Measurements from ENCODE around the gene JTB.

Gene JTB

GRCh38 chr1:153978274-153978909, 918 bp upstream of the JTB start:
- DNase-seq, result peak; percentile 35

DNA sequence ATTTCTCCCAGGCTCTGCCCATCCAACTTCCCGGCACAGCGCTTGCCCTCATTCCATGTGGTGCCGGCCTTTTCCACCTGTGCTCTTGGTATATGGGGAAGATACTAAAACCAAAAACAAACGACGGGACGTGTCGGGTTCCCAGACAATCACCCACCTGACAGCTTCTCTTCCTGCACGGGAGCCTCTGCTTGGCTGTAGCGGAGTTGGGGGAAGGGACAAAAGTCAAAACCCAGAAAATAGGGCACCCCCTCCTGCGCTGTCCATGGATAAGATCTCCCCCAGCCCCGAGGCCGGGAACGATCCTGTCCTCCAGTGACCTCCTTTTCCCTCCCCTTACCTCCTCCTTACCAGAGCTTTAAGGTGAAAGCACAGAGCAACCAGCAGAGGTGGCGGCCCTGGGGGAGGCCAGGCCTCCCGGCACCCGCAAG, 640 bp downstream of the JTB start:
- peak; percentile 49 for DNase-seq

GRCh38 chr1:153973525-153973924, 3.9 kb downstream of the JTB start:
- no peak for DNase-seq

- DNase-seq, result no peak
These were observed 4.4 kb downstream of the JTB start for GRCh38 chr1:153973071-153973470.

GRCh38 chr1:153970346-153970745, 7.1 kb downstream of the JTB start:
- no peak for DNase-seq

DNA sequence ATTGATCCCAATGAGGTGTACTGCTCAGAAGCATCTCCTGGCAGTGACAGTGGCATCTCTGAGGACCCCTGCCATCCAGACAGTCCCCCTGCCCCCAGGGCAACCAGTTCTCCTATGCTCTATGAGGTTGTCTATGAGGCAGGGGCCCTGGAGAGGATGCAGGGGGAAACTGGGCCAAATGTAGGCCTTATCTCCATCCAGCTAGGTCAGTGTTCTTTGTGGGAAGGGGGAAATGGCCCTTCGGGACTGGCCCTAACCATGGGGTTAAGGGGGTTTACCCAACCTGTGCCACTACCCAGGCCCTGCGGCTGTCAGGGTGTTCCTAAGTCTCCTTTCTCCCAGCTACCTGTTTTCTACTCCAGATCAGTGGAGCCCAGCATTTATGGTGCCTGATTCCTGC, 8.5 kb downstream of the JTB start:
- no peak for DNase-seq

DNA sequence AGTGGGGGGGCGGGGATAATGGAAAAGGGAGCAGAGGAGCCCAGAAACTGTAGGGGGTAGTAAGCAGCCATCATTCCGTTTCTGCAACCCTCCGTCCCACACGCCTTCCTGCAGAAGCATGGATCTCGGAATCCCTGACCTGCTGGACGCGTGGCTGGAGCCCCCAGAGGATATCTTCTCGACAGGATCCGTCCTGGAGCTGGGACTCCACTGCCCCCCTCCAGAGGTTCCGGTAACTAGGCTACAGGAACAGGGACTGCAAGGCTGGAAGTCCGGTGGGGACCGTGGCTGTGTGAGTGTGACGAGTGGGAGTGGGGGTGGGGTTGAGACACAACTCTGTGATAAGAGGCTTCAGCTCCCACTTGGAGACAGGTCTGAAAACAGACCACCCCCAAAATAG, 9.1 kb downstream of the JTB start:
- peak; percentile 19 for DNase-seq

DNA sequence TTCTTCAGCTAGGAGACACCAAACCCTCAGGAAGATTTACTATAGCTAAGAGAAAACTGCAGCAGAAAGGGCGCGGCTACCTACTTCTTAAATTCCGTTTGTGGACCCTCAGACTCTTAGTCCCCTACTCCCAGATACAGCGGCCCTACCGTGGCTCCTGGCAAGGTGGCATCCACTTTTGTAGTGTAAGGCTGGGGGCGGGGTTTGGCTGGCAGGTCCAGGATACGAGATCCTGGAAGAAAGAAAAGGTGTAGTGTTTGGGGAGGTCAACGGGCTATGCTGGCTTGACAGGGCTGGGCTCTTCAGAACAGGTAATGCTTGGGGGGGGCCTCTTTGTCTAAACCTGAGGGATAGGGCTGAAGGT, 9.5 kb downstream of the JTB start:
- no peak for DNase-seq

DNA sequence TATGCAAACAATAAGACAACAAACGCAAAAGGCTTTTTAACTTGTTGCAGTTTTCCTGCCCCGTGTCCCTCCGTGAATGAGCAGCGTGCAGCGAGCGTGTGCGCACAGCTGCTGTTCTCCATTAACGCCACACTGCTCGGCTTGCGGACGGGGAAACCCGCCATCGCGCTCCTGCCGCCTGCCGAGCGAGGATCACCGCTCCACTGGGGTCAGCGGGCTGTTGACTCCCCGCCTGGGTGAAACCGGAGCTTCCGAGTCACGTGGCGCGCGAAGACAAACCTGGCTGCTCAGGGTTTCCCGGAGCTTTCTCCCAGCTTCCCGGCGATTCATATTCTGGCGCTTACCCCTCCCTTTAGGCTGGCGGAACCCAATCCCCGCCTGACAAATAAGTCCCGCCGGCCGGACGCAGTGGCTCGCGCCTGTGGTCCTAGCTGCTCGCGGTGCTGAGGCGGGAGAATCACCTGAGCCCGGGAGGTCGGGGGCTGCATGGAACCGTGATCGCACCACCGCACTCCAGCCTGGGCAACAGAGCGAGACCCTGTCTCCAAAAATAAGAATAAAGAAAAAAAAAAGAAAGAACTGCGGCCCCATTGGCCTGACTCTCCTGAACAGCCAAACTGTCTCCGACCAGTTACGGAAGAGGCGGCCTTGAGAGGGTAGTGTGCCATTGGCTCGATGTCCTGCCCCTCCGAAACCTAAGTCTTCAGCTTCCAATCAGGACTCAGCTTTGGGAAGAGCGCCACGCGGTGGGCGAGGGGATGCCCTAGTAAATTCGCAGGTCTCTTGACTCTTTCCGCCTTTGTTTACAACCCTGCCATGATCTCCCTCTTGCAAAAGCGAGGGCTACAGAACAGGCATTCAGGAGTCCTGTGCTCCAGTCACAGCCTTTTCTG, 10.1 kb downstream of the JTB start, which contains the start of gene CREB3L4:
Gene CREB3L4, plus strand, starts transcription at position 796 of the 893 bp plus-strand sequence. CDS start 624 bp downstream, outside the sequence.
- DNase-seq, result peak; percentile 99

DNA sequence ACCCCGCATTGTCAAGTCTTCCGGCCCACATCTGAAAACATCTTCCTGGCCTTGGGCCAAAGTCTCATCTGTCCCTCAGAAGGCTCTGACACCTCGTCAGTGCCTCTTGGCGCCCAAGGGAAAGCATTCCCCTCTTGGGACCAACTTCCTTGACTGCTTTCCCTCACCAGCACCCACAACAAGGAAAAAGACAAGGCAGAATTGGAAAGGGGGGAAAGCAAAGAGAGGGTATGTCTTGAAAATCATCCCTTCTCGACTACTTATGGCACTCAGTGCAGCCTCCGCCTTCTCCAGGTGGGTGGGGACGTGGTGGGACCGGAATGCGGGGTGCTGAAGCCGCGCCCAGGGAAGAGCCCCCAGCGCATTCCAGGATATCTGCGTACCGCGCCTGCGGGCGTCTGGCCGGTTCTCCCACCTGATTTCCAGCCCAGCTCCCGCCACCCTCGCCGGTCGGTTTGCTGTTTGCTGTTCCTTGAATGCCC, 13.6 kb downstream of the JTB start:
- no peak for DNase-seq

DNA sequence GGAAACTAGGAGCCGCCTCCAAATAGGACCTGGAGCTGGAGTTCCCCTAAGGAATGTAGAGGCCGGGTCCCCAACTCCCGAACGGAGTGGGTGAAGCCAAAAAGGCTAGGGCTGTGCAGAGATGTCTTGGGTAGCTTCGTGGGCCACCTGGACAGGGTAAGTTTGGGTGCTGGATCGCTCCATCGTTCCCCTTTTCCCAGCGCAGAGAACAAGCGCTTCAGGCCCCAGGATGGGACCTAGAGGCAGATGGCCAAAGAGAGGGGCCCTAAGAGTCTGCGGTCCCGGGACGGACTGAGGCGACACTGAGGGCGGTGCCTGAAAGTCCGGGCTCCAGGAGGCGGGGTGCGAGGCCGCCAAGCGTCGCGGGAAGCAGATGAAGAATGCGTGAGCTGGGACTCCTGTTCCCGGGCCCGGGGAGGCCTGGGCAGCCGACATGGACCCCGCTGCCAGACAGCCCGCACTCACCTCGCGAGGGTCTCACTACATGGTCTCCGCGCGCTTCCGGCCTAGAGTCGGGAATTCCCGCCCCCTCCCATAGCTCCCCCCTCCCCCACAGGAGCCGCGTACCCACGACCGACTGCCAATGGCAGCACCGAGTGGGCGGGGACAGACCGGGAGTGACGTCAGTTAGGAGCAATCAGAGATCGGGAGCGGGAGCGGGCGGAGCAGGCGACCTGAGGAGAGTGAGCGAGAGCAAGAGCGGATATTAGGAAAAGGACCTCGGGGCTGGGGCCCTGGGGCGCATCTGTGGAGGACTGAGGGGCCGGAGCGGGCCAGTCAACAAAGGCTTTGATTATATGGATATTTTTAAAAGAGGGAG, 14.2 kb downstream of the JTB start, which contains the start of gene SLC39A1:
Gene SLC39A1, minus strand, starts transcription at position 508 of the 820 bp plus-strand sequence. CDS start 822 bp downstream, outside the sequence.
- peak; percentile 97 for DNase-seq

- no peak for DNase-seq
These were observed 15.1 kb downstream of the JTB start for GRCh38 chr1:153962088-153963029.

DNA sequence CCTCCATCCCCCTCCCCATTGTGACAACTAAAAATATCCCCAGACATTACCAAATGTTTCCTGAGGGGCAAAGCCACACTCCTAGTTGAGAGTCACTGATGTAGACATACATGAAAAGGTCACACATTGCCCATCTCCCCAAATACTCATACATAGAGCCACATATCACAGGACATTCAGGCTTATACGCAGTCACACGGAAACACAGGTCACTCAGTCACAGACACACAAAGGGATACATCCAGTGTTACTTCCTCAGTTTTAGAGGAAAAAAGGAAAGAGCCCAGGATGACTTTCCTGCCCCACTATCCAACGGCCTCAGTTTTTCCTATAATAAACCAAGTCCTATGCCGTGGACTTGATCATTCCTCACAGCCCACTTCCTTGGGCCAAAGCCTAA, 16.1 kb downstream of the JTB start:
- DNase-seq, result no peak

GRCh38 chr1:153960206-153960605, 17.3 kb downstream of the JTB start:
- no peak for DNase-seq

- peak; percentile 35 for DNase-seq
These were observed 18.0 kb downstream of the JTB start for GRCh38 chr1:153959454-153959853.

DNA sequence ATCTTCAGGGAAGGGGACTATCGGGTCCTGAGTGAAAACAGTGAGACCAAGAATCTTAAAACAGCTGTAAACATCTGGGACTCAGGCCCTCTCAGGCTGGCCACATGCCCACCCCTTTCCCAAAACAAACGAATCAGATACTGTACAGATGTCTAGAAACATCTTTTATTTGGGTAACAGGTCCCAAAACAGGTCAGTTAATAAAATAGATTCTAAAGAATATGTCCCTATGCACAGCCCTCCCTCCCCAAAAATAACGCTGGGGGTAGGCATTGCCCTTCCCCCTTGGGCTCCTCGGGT, 18.6 kb downstream of the JTB start:
- DNase-seq, result no peak

DNA sequence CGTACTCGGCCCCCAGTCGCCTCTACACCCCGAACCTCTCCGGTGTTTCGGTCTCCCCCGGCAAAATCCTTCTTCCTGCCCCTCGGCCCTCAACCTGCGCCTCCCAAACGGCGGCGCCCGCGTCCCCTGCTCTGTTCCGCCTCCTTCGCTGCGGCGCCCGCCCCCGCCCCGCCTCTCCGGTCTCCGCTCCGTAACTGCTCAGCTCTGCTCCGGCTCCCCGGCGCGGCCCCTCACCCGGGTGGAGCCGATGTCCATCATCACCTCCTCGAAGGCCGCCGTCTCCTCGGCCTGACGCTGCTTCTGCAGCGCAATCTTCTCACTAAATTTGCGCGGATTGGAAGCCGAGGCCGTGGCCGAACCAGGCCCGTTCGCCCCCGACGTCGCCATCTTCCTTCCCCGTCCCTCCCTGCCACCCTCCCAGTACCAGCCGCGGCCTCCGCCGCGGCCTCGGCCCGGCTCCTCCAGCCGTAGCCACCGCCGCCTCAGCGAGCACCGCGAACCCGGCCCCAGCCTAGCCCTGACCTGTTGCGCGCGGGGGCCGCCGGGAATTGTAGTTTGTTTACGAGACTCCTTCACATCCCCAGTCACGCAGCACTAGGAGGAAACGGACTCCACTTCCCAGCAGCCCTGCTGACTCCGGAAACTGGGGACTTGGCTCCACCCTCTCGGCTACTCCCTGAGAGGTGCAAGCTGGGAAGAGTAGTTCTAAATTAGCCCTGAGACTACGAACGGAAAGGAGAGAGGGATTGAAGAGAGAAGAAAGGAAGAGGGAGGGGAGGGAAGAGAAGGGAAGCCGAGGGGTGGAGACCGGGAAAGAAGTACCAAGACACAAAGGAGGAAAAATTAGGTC, 19.1 kb downstream of the JTB start, which contains the start of gene CRTC2:
Gene CRTC2, minus strand, starts transcription at position 502 of the 850 bp plus-strand sequence. Its CDS starts 115 bp downstream, at position 387.
- peak; percentile 98 for DNase-seq

DNA sequence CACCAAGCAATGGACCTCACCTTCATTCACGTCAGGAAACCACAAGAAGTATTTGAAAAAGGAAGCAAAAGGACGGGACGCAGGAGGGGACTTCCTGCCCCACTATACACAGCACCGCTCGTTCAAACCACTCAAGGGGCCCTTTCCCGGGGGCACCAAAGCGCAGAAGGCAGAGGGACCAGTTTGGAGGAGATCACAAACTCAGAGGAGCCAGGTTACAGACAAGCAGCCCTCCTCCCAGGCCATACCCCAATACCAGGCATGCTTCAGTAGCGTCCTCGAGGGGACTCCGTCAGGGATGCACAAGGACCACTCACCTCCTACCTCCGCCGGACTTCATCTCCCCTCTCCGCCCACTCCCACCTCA, 19.7 kb downstream of the JTB start:
- DNase-seq, result no peak

- no peak for DNase-seq
These were observed 20.3 kb downstream of the JTB start for GRCh38 chr1:153956997-153957715.

GRCh38 chr1:153954826-153955225, 22.6 kb downstream of the JTB start:
- no peak for DNase-seq
